HG02642 (cell line): ENCODE measurements around the gene NTM.
"Not testable (repeated sequence)": the region's sequence is repeated elsewhere in the genome, so short reads cannot be mapped to it uniquely, and the experiment has no call there.

Experiments
- ATAC-seq: cut with Tn5 transposase; IDR thresholded peaks from one replicate; pipeline ENCODE4 v1.9.1; 2021; ENCODE audit warnings: mild to moderate bottlenecking; ENCODE audit not compliant: unreplicated experiment, poor library complexity

Gene NTM

GRCh38 chr11:132043714-132044113 lies 673.3 kb downstream of the NTM start:
- no peak for ATAC-seq

GRCh38 chr11:132045107-132045506 lies 674.7 kb downstream of the NTM start:
- ATAC-seq, result no peak

- no peak for ATAC-seq
Observed at GRCh38 chr11:132046288-132046865, 676.0 kb downstream of the NTM start.

- ATAC-seq, result no peak
Observed at GRCh38 chr11:132047167-132047566, 676.8 kb downstream of the NTM start.

- no peak for ATAC-seq
Observed at GRCh38 chr11:132048040-132048439, 677.6 kb downstream of the NTM start.

GRCh38 chr11:132049205-132049604 lies 678.8 kb downstream of the NTM start:
- no peak for ATAC-seq

GRCh38 chr11:132050049-132050448 lies 679.6 kb downstream of the NTM start:
- no peak for ATAC-seq

GRCh38 chr11:132050577-132051165 lies 680.3 kb downstream of the NTM start:
- ATAC-seq, result no peak

GRCh38 chr11:132051704-132052103 lies 681.3 kb downstream of the NTM start:
- no peak for ATAC-seq

GRCh38 chr11:132052342-132052741 lies 681.9 kb downstream of the NTM start:
- ATAC-seq, result no peak

- ATAC-seq, result no peak
Observed at GRCh38 chr11:132052904-132053303, 682.5 kb downstream of the NTM start.

GRCh38 chr11:132054822-132055221 lies 684.4 kb downstream of the NTM start:
- no peak for ATAC-seq

GRCh38 chr11:132055296-132055695 lies 684.9 kb downstream of the NTM start:
- ATAC-seq, result no peak

GRCh38 chr11:132056689-132057088 lies 686.3 kb downstream of the NTM start:
- no peak for ATAC-seq

- no peak for ATAC-seq
Observed at GRCh38 chr11:132057266-132057665, 686.9 kb downstream of the NTM start.

- ATAC-seq, result no peak
Observed at GRCh38 chr11:132058211-132058772, 687.9 kb downstream of the NTM start.

- ATAC-seq, result no peak
Observed at GRCh38 chr11:132060567-132060966, 690.2 kb downstream of the NTM start.

- no peak for ATAC-seq
Observed at GRCh38 chr11:132062031-132062430, 691.6 kb downstream of the NTM start.

GRCh38 chr11:132062541-132062940 lies 692.1 kb downstream of the NTM start:
- no peak for ATAC-seq

- ATAC-seq, result no peak
Observed at GRCh38 chr11:132064987-132065620, 694.7 kb downstream of the NTM start.

GRCh38 chr11:132068556-132068955 lies 698.1 kb downstream of the NTM start:
- ATAC-seq, result no peak

GRCh38 chr11:132069593-132069992 lies 699.2 kb downstream of the NTM start:
- not testable (repeated sequence) for ATAC-seq
